GM23338 (cell line): Measurements from ENCODE around the gene TMPRSS13. TPM values are rescaled to one million over a fixed set of nuclear protein-coding genes. Genes with fewer than 3 reads are reported as not detected.
"Not testable (repeated sequence)": the region's sequence is repeated elsewhere in the genome, so short reads cannot be mapped to it uniquely, and the experiment has no call there.

Experiments
- ATAC-seq: fragments of 200-7000 bp; cut with Tn5 transposase; 3 replicates; pipeline ENCODE4 v1.9.1; 2020
- DNase-seq: peaks from one replicate; pipeline ENCODE4 v3.0.0-alpha.2; 2015; ENCODE audit warnings: low spot score
- H2AFZ ChIP-seq: fragments of 200-600 bp; sonication (generic); 2 replicates; pipeline ENCODE4 v1.8.0; 2016; ENCODE audit warnings: antibody characterized with exemption, mild to moderate bottlenecking, moderate library complexity
- H3F3A ChIP-seq: fragments of 200-600 bp; sonication (generic); replicated peaks from 2 replicates; pipeline ENCODE4 v1.8.0; 2017; ENCODE audit warnings: antibody characterized with exemption, mixed run types, low read depth
- H3K27ac ChIP-seq: fragments of 200-600 bp; sonication (generic); 2 replicates; pipeline ENCODE4 v1.6.1; 2016; ENCODE audit warnings: low read depth
- H3K27me3 ChIP-seq: fragments of 200-600 bp; sonication (generic); 2 replicates; pipeline ENCODE4 v1.8.0; 2016; ENCODE audit warnings: mild to moderate bottlenecking, mixed run types, moderate library complexity; ENCODE audit not compliant: insufficient read depth
- H3K36me3 ChIP-seq: fragments of 200-600 bp; sonication (generic); 2 replicates; pipeline ENCODE4 v1.8.0; 2016; ENCODE audit warnings: mild to moderate bottlenecking; ENCODE audit not compliant: insufficient read depth
- H3K4me1 ChIP-seq: fragments of 200-600 bp; sonication (generic); 2 replicates; pipeline ENCODE4 v1.8.0; 2016; ENCODE audit warnings: mild to moderate bottlenecking, moderate library complexity; ENCODE audit not compliant: insufficient read depth
- H3K4me2 ChIP-seq: fragments of 200-600 bp; sonication (generic); 2 replicates; pipeline ENCODE4 v1.7.1; 2017; ENCODE audit warnings: mixed run types
- H3K4me3 ChIP-seq: fragments of 200-600 bp; sonication (generic); 2 replicates; pipeline ENCODE4 v1.6.1; 2016; ENCODE audit warnings: mixed run types
- H3K79me2 ChIP-seq: fragments of 200-600 bp; sonication (generic); replicated peaks from 2 replicates; pipeline ENCODE4 v1.8.0; 2017; ENCODE audit warnings: mild to moderate bottlenecking; ENCODE audit not compliant: insufficient read depth
- H3K9me2 ChIP-seq: fragments of 200-600 bp; sonication (generic); 2 replicates; pipeline ENCODE4 v1.8.0; 2017; ENCODE audit not compliant: insufficient read depth
- H4K20me1 ChIP-seq: fragments of 200-600 bp; sonication (generic); replicated peaks from 2 replicates; pipeline ENCODE4 v1.8.0; 2017; ENCODE audit warnings: mild to moderate bottlenecking; ENCODE audit not compliant: insufficient read depth
- H3K27ac Mint-ChIP-seq: 2 replicates; pipeline ENCODE4 v1.8.0; 2020; ENCODE audit warnings: inconsistent platforms, mild to moderate bottlenecking, moderate library complexity, mixed read lengths
- H3K27me3 Mint-ChIP-seq: 3 replicates; pipeline ENCODE4 v1.8.0; 2022; ENCODE audit warnings: low read depth, mild to moderate bottlenecking, moderate library complexity, mixed read lengths, inconsistent platforms; ENCODE audit not compliant: insufficient read depth, poor library complexity
- H3K36me3 Mint-ChIP-seq: 3 replicates; pipeline ENCODE4 v1.8.0; 2021; ENCODE audit warnings: low read depth, mild to moderate bottlenecking, inconsistent platforms, moderate library complexity, mixed read lengths
- H3K4me1 Mint-ChIP-seq: 3 replicates; pipeline ENCODE4 v1.8.0; 2020; ENCODE audit warnings: mild to moderate bottlenecking, inconsistent platforms, mixed read lengths
- H3K4me3 Mint-ChIP-seq: 3 replicates; pipeline ENCODE4 v1.8.0; 2021; ENCODE audit warnings: moderate library complexity, mild to moderate bottlenecking, inconsistent platforms, mixed read lengths
- H3K9me3 Mint-ChIP-seq: 3 replicates; pipeline ENCODE4 v1.8.0; 2020; ENCODE audit warnings: moderate library complexity, mild to moderate bottlenecking, inconsistent platforms, mixed read lengths
- CREB1 ChIP-seq: fragments of 250-450 bp; sonication (Bioruptor Pico); IDR thresholded peaks from 2 replicates; pipeline ENCODE4 v1.5.0; 2020; ENCODE audit warnings: low read depth, mild to moderate bottlenecking, moderate library complexity
- EZH2 ChIP-seq: fragments of 200-600 bp; sonication (generic); IDR thresholded peaks from one replicate; pipeline ENCODE4 v1.8.0; 2017; ENCODE audit warnings: antibody characterized with exemption, mild to moderate bottlenecking, low read depth; ENCODE audit not compliant: unreplicated experiment
- polyA plus RNA-seq: library from polyadenylated mRNA; unstranded; fragments of >200 nt; fragmentation: Nextera tagmentation; extraction: Ambion mirVana; gene quantifications from 2 replicates; pipeline ENCODE4 v1.2.1, GENCODE V29; 2016
- total RNA-seq: library from RNA; depleted of rRNA; stranded (reverse); fragments of >200 nt; shearing (Covaris generic); gene quantifications from 2 replicates; pipeline ENCODE4 v1.2.3, GENCODE V29; 2014
- TF ChIP-seq, protein P1 (sequence below): fragments of 250-450 bp; sonication (Bioruptor Pico); IDR thresholded peaks from 2 replicates; pipeline ENCODE4 v1.5.0; 2020; ENCODE audit warnings: mild to moderate bottlenecking, moderate library complexity
- TF ChIP-seq, protein P2 (sequence below): IDR thresholded peaks from 2 replicates; pipeline ENCODE4 v1.6.1; 2016; ENCODE audit warnings: antibody characterized with exemption
- TF ChIP-seq, protein P3 (sequence below), 2 experiments: fragments of 200-600 bp in 1 of 2; sonication (generic) in 1 of 2; conservative IDR thresholded peaks; 2 replicates each; pipeline versions ENCODE4 v1.5.1 to v1.6.1; 2016 to 2017; ENCODE audit warnings: antibody characterized with exemption in 2 of 2, low read depth in 2 of 2, mild to moderate bottlenecking in 2 of 2, moderate library complexity in 1 of 2

Gene TMPRSS13
- total and polyA plus RNA-seq, 2 experiments from 2014 or later = 0.31 TPM; not detected in 1

DNA sequence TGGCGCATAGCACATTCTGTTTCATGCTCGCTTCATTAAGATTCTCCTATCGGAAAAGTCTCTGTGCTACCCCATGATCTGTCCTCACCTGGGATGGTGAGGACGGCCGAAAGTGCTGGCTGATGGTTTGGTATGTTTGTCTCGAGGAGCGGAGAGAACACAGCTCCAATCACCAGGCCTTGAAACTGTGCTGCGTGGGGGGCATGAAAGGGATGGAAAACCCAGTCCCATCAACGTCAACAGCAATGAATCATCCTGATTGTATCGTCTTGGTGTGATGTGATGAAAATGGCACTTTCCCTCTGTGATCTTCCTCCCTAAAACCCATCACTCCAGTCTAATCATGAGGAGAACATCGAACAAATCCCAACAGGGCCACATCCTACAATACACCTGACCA is 61.1 kb downstream of the TMPRSS13 start (continued):
- TF ChIP-seq, protein P1, sequence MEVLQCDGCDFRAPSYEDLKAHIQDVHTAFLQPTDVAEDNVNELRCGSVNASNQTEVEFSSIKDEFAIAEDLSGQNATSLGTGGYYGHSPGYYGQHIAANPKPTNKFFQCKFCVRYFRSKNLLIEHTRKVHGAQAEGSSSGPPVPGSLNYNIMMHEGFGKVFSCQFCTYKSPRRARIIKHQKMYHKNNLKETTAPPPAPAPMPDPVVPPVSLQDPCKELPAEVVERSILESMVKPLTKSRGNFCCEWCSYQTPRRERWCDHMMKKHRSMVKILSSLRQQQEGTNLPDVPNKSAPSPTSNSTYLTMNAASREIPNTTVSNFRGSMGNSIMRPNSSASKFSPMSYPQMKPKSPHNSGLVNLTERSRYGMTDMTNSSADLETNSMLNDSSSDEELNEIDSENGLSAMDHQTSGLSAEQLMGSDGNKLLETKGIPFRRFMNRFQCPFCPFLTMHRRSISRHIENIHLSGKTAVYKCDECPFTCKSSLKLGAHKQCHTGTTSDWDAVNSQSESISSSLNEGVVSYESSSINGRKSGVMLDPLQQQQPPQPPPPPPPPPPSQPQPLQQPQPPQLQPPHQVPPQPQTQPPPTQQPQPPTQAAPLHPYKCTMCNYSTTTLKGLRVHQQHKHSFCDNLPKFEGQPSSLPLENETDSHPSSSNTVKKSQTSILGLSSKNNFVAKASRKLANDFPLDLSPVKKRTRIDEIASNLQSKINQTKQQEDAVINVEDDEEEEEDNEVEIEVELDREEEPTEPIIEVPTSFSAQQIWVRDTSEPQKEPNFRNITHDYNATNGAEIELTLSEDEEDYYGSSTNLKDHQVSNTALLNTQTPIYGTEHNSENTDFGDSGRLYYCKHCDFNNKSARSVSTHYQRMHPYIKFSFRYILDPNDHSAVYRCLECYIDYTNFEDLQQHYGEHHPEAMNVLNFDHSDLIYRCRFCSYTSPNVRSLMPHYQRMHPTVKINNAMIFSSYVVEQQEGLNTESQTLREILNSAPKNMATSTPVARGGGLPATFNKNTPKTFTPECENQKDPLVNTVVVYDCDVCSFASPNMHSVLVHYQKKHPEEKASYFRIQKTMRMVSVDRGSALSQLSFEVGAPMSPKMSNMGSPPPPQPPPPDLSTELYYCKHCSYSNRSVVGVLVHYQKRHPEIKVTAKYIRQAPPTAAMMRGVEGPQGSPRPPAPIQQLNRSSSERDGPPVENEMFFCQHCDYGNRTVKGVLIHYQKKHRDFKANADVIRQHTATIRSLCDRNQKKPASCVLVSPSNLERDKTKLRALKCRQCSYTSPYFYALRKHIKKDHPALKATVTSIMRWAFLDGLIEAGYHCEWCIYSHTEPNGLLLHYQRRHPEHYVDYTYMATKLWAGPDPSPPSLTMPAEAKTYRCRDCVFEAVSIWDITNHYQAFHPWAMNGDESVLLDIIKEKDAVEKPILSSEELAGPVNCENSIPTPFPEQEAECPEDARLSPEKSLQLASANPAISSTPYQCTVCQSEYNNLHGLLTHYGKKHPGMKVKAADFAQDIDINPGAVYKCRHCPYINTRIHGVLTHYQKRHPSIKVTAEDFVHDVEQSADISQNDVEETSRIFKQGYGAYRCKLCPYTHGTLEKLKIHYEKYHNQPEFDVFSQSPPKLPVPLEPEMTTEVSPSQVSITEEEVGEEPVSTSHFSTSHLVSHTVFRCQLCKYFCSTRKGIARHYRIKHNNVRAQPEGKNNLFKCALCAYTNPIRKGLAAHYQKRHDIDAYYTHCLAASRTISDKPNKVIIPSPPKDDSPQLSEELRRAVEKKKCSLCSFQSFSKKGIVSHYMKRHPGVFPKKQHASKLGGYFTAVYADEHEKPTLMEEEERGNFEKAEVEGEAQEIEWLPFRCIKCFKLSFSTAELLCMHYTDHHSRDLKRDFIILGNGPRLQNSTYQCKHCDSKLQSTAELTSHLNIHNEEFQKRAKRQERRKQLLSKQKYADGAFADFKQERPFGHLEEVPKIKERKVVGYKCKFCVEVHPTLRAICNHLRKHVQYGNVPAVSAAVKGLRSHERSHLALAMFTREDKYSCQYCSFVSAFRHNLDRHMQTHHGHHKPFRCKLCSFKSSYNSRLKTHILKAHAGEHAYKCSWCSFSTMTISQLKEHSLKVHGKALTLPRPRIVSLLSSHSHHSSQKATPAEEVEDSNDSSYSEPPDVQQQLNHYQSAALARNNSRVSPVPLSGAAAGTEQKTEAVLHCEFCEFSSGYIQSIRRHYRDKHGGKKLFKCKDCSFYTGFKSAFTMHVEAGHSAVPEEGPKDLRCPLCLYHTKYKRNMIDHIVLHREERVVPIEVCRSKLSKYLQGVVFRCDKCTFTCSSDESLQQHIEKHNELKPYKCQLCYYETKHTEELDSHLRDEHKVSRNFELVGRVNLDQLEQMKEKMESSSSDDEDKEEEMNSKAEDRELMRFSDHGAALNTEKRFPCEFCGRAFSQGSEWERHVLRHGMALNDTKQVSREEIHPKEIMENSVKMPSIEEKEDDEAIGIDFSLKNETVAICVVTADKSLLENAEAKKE = no peak
- TF ChIP-seq CREB1 (CRISPR knock-in tag) (no peak), EZH2 (no peak)
- TF ChIP-seq, protein P2, sequence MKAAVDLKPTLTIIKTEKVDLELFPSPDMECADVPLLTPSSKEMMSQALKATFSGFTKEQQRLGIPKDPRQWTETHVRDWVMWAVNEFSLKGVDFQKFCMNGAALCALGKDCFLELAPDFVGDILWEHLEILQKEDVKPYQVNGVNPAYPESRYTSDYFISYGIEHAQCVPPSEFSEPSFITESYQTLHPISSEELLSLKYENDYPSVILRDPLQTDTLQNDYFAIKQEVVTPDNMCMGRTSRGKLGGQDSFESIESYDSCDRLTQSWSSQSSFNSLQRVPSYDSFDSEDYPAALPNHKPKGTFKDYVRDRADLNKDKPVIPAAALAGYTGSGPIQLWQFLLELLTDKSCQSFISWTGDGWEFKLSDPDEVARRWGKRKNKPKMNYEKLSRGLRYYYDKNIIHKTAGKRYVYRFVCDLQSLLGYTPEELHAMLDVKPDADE = no peak

DNA sequence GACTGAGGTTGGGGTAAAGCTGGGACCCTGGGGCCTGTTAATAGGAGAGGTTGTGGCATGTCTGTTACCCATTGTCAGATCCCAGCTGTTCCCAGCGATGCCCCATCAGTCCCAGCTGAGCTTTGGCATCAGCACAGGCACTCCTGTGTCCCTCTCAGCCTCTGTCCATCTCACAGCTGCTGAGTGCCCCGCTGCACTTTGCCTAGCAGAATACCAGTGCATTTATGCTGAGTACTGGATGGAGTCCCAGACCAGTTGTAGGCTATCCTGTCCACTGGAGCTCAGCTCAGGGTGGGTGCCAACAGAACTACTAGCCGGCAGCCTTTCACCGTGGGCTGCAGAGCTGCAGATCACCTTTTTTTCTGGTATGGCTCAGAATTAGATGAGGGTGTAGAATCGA is 62.7 kb downstream of the TMPRSS13 start:
- Histone ChIP-seq H3K27ac (no peak overlapping the region), H3K79me2 (peaks cover 34% of the 10 kb centered on the region), H3K4me1 (peaks cover 36% of the 10 kb centered on the region), H3K4me2 (no peak overlapping the region), H3K27me3 (no peaks in the 10 kb centered on the region), H3K36me3 (no peaks in the 10 kb centered on the region), H3K4me3 (no peak overlapping the region), H2AFZ (no peak overlapping the region), H3F3A (no peaks in the 10 kb centered on the region), H3K9me2 (no peaks in the 10 kb centered on the region), H4K20me1 (peaks cover 17% of the 10 kb centered on the region)
- Mint-ChIP-seq H3K27me3 (no peaks in the 10 kb centered on the region), H3K27ac (no peak overlapping the region), H3K4me1 (peaks cover 46% of the 10 kb centered on the region), H3K4me3 (no peak overlapping the region), H3K9me3 (no peaks in the 10 kb centered on the region), H3K36me3 (no peaks in the 10 kb centered on the region)
- ATAC-seq (no peak), DNase-seq (no peak)
- TF ChIP-seq, protein P3, sequence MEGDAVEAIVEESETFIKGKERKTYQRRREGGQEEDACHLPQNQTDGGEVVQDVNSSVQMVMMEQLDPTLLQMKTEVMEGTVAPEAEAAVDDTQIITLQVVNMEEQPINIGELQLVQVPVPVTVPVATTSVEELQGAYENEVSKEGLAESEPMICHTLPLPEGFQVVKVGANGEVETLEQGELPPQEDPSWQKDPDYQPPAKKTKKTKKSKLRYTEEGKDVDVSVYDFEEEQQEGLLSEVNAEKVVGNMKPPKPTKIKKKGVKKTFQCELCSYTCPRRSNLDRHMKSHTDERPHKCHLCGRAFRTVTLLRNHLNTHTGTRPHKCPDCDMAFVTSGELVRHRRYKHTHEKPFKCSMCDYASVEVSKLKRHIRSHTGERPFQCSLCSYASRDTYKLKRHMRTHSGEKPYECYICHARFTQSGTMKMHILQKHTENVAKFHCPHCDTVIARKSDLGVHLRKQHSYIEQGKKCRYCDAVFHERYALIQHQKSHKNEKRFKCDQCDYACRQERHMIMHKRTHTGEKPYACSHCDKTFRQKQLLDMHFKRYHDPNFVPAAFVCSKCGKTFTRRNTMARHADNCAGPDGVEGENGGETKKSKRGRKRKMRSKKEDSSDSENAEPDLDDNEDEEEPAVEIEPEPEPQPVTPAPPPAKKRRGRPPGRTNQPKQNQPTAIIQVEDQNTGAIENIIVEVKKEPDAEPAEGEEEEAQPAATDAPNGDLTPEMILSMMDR (conservative IDR thresholded peaks at IDR 0.05; ENCODE audit: low read depth in 2 of 2) = no peak
- TF ChIP-seq, protein P2 = no peak

DNA sequence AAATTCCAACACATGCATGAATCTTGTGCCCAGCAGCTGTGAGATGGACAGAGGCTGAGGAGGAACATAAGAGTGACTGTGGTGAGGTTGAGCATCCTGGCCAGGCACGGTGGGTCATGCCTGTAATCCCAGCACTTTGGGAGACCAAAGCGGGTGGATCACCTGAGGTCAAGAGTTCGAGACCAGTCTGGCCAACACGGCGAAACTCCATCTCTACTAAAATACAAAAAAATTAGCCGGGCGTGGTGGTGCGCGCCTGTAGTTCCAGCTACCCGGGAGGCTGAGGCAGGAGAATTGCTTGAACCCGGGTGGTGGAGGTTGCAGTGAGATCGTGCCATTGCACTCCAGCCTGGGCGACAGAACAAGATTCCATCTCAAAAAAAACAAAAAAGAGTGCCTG is 63.7 kb downstream of the TMPRSS13 start:
- not testable (repeated sequence) for H3K27ac Mint-ChIP-seq, H2AFZ ChIP-seq, H3K4me3 Mint-ChIP-seq, H3K27me3 Mint-ChIP-seq, H3K4me3 ChIP-seq, H3K9me2 ChIP-seq, H3K27ac ChIP-seq, H3K36me3 ChIP-seq, H3K4me2 ChIP-seq, ATAC-seq, DNase-seq, H3F3A ChIP-seq, H3K9me3 Mint-ChIP-seq, H3K36me3 Mint-ChIP-seq, H3K27me3 ChIP-seq
- peaks cover 38% of the 10 kb centered on the region for H3K4me1 ChIP-seq
- H3K79me2 ChIP-seq = peaks cover 31% of the 10 kb centered on the region
- peaks cover 21% of the 10 kb centered on the region for H4K20me1 ChIP-seq
- peaks cover 49% of the 10 kb centered on the region for H3K4me1 Mint-ChIP-seq
